KMS-11 (cell line): ENCODE results near the gene MAP10.

ENCODE experiments used
- H2AFZ ChIP-seq: fragments of 200-600 bp; sonication (generic); 2 replicates; pipeline ENCODE4 v1.6.1; 2016; ENCODE audit warnings: antibody characterized with exemption, mixed run types, low read depth
- H3K27ac ChIP-seq: fragments of 200-600 bp; sonication (generic); 2 replicates; pipeline ENCODE4 v1.6.1; 2016; ENCODE audit warnings: mild to moderate bottlenecking, mixed run types
- H3K27me3 ChIP-seq: fragments of 200-600 bp; sonication (generic); 2 replicates; pipeline ENCODE4 v1.6.1; 2017; ENCODE audit warnings: mild to moderate bottlenecking, low read depth, mixed run types, moderate library complexity; ENCODE audit not compliant: insufficient read depth
- H3K36me3 ChIP-seq: fragments of 200-600 bp; sonication (generic); 2 replicates; pipeline ENCODE4 v1.6.1; 2017; ENCODE audit warnings: mild to moderate bottlenecking, mixed run types; ENCODE audit not compliant: insufficient read depth
- H3K4me1 ChIP-seq: fragments of 200-600 bp; sonication (generic); 2 replicates; pipeline ENCODE4 v1.6.1; 2016; ENCODE audit warnings: mild to moderate bottlenecking, low read depth, mixed run types; ENCODE audit not compliant: poor library complexity, severe bottlenecking
- H3K4me2 ChIP-seq: fragments of 200-600 bp; sonication (generic); 2 replicates; pipeline ENCODE4 v1.7.0; 2016; ENCODE audit warnings: mild to moderate bottlenecking, mixed run types
- H3K4me3 ChIP-seq: fragments of 200-600 bp; sonication (generic); IDR thresholded peaks from 2 replicates; pipeline ENCODE4 v1.6.1; 2017; ENCODE audit warnings: low read depth, low read length, mixed read lengths; ENCODE audit not compliant: insufficient read depth
- H3K79me2 ChIP-seq: fragments of 200-600 bp; sonication (generic); 2 replicates; pipeline ENCODE4 v1.6.1; 2016; ENCODE audit warnings: low read depth, mixed run types; ENCODE audit not compliant: insufficient read depth
- H3K9ac ChIP-seq: fragments of 200-600 bp; sonication (generic); 2 replicates; pipeline ENCODE4 v1.6.1; 2016; ENCODE audit warnings: mild to moderate bottlenecking, mixed run types
- H4K20me1 ChIP-seq: fragments of 200-600 bp; sonication (generic); 2 replicates; pipeline ENCODE4 v1.6.1; 2016; ENCODE audit warnings: mild to moderate bottlenecking, mixed run types; ENCODE audit not compliant: insufficient read depth
- TF ChIP-seq, protein P1 (sequence below): fragments of 200-600 bp; sonication (generic); conservative IDR thresholded peaks from 2 replicates; pipeline ENCODE4 v1.6.1; 2017; ENCODE audit warnings: low read depth, mild to moderate bottlenecking, antibody characterized with exemption, low read length, moderate library complexity, mixed read lengths

Gene MAP10

GRCh38 chr1:232822530-232822929, 17.3 kb downstream of the MAP10 start:
- Histone ChIP-seq H3K4me3 (no peak overlapping the region), H3K9ac (no peak overlapping the region), H3K27me3 (no peaks in the 10 kb centered on the region), H3K36me3 (no peaks in the 10 kb centered on the region), H2AFZ (no peak overlapping the region), H3K4me2 (no peak overlapping the region), H3K27ac (no peak overlapping the region), H3K79me2 (no peaks in the 10 kb centered on the region), H3K4me1 (no peaks in the 10 kb centered on the region), H4K20me1 (no peaks in the 10 kb centered on the region)
- TF ChIP-seq, protein P1, sequence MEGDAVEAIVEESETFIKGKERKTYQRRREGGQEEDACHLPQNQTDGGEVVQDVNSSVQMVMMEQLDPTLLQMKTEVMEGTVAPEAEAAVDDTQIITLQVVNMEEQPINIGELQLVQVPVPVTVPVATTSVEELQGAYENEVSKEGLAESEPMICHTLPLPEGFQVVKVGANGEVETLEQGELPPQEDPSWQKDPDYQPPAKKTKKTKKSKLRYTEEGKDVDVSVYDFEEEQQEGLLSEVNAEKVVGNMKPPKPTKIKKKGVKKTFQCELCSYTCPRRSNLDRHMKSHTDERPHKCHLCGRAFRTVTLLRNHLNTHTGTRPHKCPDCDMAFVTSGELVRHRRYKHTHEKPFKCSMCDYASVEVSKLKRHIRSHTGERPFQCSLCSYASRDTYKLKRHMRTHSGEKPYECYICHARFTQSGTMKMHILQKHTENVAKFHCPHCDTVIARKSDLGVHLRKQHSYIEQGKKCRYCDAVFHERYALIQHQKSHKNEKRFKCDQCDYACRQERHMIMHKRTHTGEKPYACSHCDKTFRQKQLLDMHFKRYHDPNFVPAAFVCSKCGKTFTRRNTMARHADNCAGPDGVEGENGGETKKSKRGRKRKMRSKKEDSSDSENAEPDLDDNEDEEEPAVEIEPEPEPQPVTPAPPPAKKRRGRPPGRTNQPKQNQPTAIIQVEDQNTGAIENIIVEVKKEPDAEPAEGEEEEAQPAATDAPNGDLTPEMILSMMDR: no peak

- no peaks in the 10 kb centered on the region for H3K36me3 ChIP-seq
- no peaks in the 10 kb centered on the region for H3K79me2 ChIP-seq
- H3K27me3 ChIP-seq: no peaks in the 10 kb centered on the region
- H3K4me3 ChIP-seq: no peak overlapping the region
- H4K20me1 ChIP-seq: no peaks in the 10 kb centered on the region
- H2AFZ ChIP-seq: no peak overlapping the region
- no peak overlapping the region for H3K27ac ChIP-seq
- no peaks in the 10 kb centered on the region for H3K4me1 ChIP-seq
- H3K4me2 ChIP-seq: no peak overlapping the region
- TF ChIP-seq, protein P1: no peak
- H3K9ac ChIP-seq: no peak overlapping the region
These were observed 21.1 kb downstream of the MAP10 start for GRCh38 chr1:232826318-232826717.

DNA sequence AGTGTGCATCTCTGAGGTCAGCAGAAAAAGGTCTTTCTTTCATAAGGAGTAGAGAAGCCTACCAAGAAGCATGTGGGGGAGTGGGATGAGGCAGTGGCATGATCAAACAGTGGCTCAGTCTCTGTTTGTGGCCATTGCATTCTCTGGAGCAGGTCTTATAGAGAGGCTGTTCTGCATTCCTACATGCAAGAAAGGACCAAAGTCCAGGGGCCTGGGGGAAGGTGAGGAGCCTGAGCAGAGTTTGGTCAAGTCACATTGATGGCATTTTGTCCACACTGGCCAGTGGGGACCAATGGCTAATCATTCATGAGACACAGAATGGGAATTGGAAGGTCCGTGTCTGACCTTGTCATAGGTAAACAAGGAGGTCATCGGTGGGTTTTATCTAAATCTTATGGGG, 25.4 kb downstream of the MAP10 start:
- Histone ChIP-seq H3K27me3 (no peaks in the 10 kb centered on the region), H3K36me3 (no peaks in the 10 kb centered on the region), H3K4me3 (no peak overlapping the region), H3K4me1 (peaks cover 4% of the 10 kb centered on the region), H4K20me1 (no peaks in the 10 kb centered on the region), H3K79me2 (no peaks in the 10 kb centered on the region), H3K27ac (no peak overlapping the region), H3K4me2 (no peak overlapping the region), H2AFZ (no peak overlapping the region), H3K9ac (no peak overlapping the region)
- TF ChIP-seq, protein P1: no peak

DNA sequence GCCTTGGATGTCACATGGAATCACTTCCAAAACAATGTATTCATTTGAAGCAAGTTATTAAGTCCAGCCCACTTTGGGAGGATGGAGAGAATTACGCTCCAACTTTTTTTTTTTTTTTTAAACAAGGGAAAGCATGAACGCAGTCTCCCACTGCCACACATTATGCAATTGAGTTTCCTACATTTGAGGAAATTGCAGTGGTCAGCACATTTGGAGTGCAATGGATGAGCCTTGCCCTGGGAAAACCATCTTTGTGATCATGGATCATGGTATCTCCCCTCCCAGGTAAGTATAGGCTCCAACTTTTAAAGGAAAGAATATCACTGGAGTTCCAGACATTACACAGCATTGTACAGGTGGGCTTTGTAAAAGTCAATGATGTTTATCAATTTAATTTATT, 26.7 kb downstream of the MAP10 start:
- Histone ChIP-seq H3K36me3 (no peaks in the 10 kb centered on the region), H3K27me3 (no peaks in the 10 kb centered on the region), H3K27ac (no peak overlapping the region), H3K4me1 (peaks cover 4% of the 10 kb centered on the region), H3K9ac (no peak overlapping the region), H3K79me2 (no peaks in the 10 kb centered on the region), H3K4me2 (no peak overlapping the region), H4K20me1 (no peaks in the 10 kb centered on the region), H2AFZ (no peak overlapping the region), H3K4me3 (no peak overlapping the region)
- TF ChIP-seq, protein P1: no peak
